CD14-positive monocyte (primary cell): ENCODE data around the gene RPTOR. TPM values are rescaled to one million over a fixed set of nuclear protein-coding genes. Genes with fewer than 3 reads are reported as not detected.

Experiments
- DNase-seq, 3 donors: peaks; one replicate each; pipeline ENCODE4 v3.0.0-alpha.2; 2011 to 2022
- H2AFZ ChIP-seq: 2 replicates; pipeline ENCODE4 v1.6.0; 2012; ENCODE audit warnings: mild to moderate bottlenecking, low read depth, low read length, inconsistent platforms; ENCODE audit not compliant: insufficient read depth, poor library complexity, severe bottlenecking
- H3K27ac ChIP-seq, 2 donors: 1 replicate in 1 of 2; 2 replicates in 1 of 2; pipeline ENCODE4 v1.5.1; 2012 to 2013; ENCODE audit warnings: low read length in 2 of 2, control low read depth in 1 of 2, inconsistent platforms in 1 of 2, low read depth in 1 of 2, mild to moderate bottlenecking in 1 of 2
- H3K27me3 ChIP-seq, 2 donors: one replicate each; pipeline versions ENCODE4 v1.6.0 to v1.6.1; 2011 to 2013; ENCODE audit warnings: low read length in 2 of 2; ENCODE audit not compliant: control insufficient read depth in 2 of 2, insufficient read depth in 2 of 2
- H3K36me3 ChIP-seq, 2 donors: replicated peaks in 1 of 2; 1 replicate in 1 of 2; 2 replicates in 1 of 2; pipeline versions ENCODE4 v1.5.1 to v1.6.1; 2012 to 2013; ENCODE audit warnings: low read length in 2 of 2, control low read depth in 1 of 2, inconsistent platforms in 1 of 2, mild to moderate bottlenecking in 1 of 2; ENCODE audit not compliant: insufficient read depth in 2 of 2, control insufficient read depth in 1 of 2
- H3K4me1 ChIP-seq, 2 donors: 1 replicate in 1 of 2; 2 replicates in 1 of 2; pipeline versions ENCODE4 v1.5.1 to v1.6.1; 2012 to 2013; ENCODE audit warnings: low read length in 2 of 2, control low read depth in 1 of 2, inconsistent platforms in 1 of 2, mild to moderate bottlenecking in 1 of 2, moderate library complexity in 1 of 2; ENCODE audit not compliant: insufficient read depth in 2 of 2, control insufficient read depth in 1 of 2
- H3K4me2 ChIP-seq: replicated peaks from 2 replicates; pipeline ENCODE3; 2012; ENCODE audit warnings: low read length, moderate library complexity, mild to moderate bottlenecking; ENCODE audit not compliant: poor library complexity, severe bottlenecking; ENCODE audit errors: extremely low read depth
- H3K4me3 ChIP-seq, 3 experiments: fragments of 200-600 bp in 1 of 3; sonication (generic) in 1 of 3; replicated peaks in 1 of 3; 1 replicate in 2 of 3; 2 replicates in 1 of 3; pipeline ENCODE4 v1.5.1; 2011 to 2013; ENCODE audit warnings: low read length in 3 of 3, mild to moderate bottlenecking in 3 of 3, control low read depth in 2 of 3, low read depth in 2 of 3, inconsistent platforms in 1 of 3, moderate library complexity in 1 of 3
- H3K79me2 ChIP-seq: 2 replicates; pipeline ENCODE4 v1.6.0; 2012; ENCODE audit warnings: mild to moderate bottlenecking, control low read depth, inconsistent platforms, low read length, moderate library complexity; ENCODE audit not compliant: insufficient read depth
- H3K9ac ChIP-seq: 2 replicates; pipeline ENCODE4 v1.6.0; 2017; ENCODE audit warnings: low read length, mild to moderate bottlenecking; ENCODE audit not compliant: insufficient read depth, poor library complexity, severe bottlenecking
- H3K9me3 ChIP-seq, 2 donors: replicated peaks in 1 of 2; 1 replicate in 1 of 2; 2 replicates in 1 of 2; pipeline versions ENCODE4 v1.5.1 to v1.6.1; 2012 to 2013; ENCODE audit warnings: low read length in 2 of 2, control low read depth in 1 of 2; ENCODE audit not compliant: control insufficient read depth in 1 of 2, insufficient read depth in 1 of 2
- H4K20me1 ChIP-seq: 2 replicates; pipeline ENCODE4 v1.6.0; 2012; ENCODE audit warnings: mild to moderate bottlenecking, low read length, control low read depth, moderate library complexity; ENCODE audit not compliant: insufficient read depth
- H3K27ac Mint-ChIP-seq, 7 donors: one replicate each; pipeline ENCODE4 v1.8.0; 2020; ENCODE audit warnings: mild to moderate bottlenecking in 7 of 7, mixed read lengths in 7 of 7, moderate library complexity in 6 of 7, inconsistent platforms in 2 of 7
- H3K27me3 Mint-ChIP-seq, 3 donors: one replicate each; pipeline ENCODE4 v1.8.0; 2021 to 2022; ENCODE audit warnings: low read depth in 3 of 3, mild to moderate bottlenecking in 3 of 3, mixed read lengths in 3 of 3, moderate library complexity in 3 of 3, inconsistent platforms in 1 of 3
- H3K36me3 Mint-ChIP-seq, 2 donors: one replicate each; pipeline ENCODE4 v1.8.0; 2020; ENCODE audit warnings: mixed read lengths in 2 of 2, inconsistent platforms in 1 of 2, mild to moderate bottlenecking in 1 of 2
- H3K4me1 Mint-ChIP-seq: one replicate; pipeline ENCODE4 v1.8.0; 2020; ENCODE audit warnings: mild to moderate bottlenecking, mixed read lengths
- H3K4me3 Mint-ChIP-seq, 2 donors: one replicate each; pipeline ENCODE4 v1.8.0; 2020; ENCODE audit warnings: mild to moderate bottlenecking in 2 of 2, mixed read lengths in 2 of 2, moderate library complexity in 1 of 2
- H3K9me3 Mint-ChIP-seq, 7 donors: one replicate each; pipeline ENCODE4 v1.8.0; 2020 to 2022; ENCODE audit warnings: mixed read lengths in 7 of 7, mild to moderate bottlenecking in 6 of 7, moderate library complexity in 6 of 7, inconsistent platforms in 2 of 7
- CTCF ChIP-seq: fragments of 200-600 bp; IDR thresholded peaks from one replicate; pipeline ENCODE4 v1.8.0; 2022; ENCODE audit warnings: antibody characterized with exemption, mild to moderate bottlenecking
- WGBS: methylation state at CpG from one replicate; pipeline ENCODE4 v1.1.5; 2013; ENCODE audit warnings: missing lambda C conversion rate; ENCODE audit not compliant: insufficient coverage; 5-methylcytosine and 5-hydroxymethylcytosine counted together
- intact Hi-C, 2 donors: fragments of 100-400 bp; cut with micrococcal nuclease; formaldehyde crosslinking; loops; one replicate each; pipeline versions ENCODE4 v1.15.0 to v1.15.1; 2023
- polyA plus RNA-seq, 3 donors: library from polyadenylated mRNA; depleted of rRNA in 1 of 3; unstranded in 2 of 3; stranded (reverse) in 1 of 3; fragments of 300-500 nt in 2 of 3; fragments of >200 nt in 1 of 3; fragmentation: Illumina TruSeq in 2 of 3; gene quantifications; 1 replicate in 2 of 3; 2 replicates in 1 of 3; pipeline ENCODE4 v1.2.3, GENCODE V29; 2012 to 2021

RPTOR gene
- polyA plus RNA-seq, 3 donors = 1.1 to 8.7 (median 2.6) TPM

GRCh38 chr17:80839970-80840369, 295.3 kb downstream of the RPTOR start:
- no peaks in the 10 kb centered on the region for H3K9me3 Mint-ChIP-seq
- no peaks in the 10 kb centered on the region for H3K27me3 Mint-ChIP-seq
- no peaks in the 10 kb centered on the region for H3K9me3 ChIP-seq
- no peak overlapping the region for H3K4me2 ChIP-seq
- H3K36me3 Mint-ChIP-seq = peaks cover 18 to 24% of the 10 kb centered on the region in 2 donors
- H3K4me3 ChIP-seq = no peak overlapping the region
- 95% methylated on average over 13 of the region's 15 CpGs for WGBS
- H2AFZ ChIP-seq = no peak overlapping the region
- DNase-seq = no peak
- intact Hi-C loops = no loop called here
- H3K4me1 ChIP-seq = no peaks in the 10 kb centered on the region
- H3K36me3 ChIP-seq = peaks cover 8 to 18% of the 10 kb centered on the region in 2 donors
- H3K27ac Mint-ChIP-seq = no peak overlapping the region
- H3K79me2 ChIP-seq = no peaks in the 10 kb centered on the region
- no peak overlapping the region for H3K4me3 Mint-ChIP-seq
- H4K20me1 ChIP-seq = no peaks in the 10 kb centered on the region
- H3K27me3 ChIP-seq = no peaks in the 10 kb centered on the region
- H3K9ac ChIP-seq = no peak overlapping the region
- TF ChIP-seq CTCF = no peak
- H3K4me1 Mint-ChIP-seq = no peaks in the 10 kb centered on the region
- no peak overlapping the region for H3K27ac ChIP-seq

- WGBS = 97% methylated on average over 14 of the region's 15 CpGs
- Histone ChIP-seq H4K20me1 (no peaks in the 10 kb centered on the region), H3K9me3 (no peaks in the 10 kb centered on the region), H2AFZ (no peak overlapping the region), H3K4me3 (no peak overlapping the region), H3K27me3 (no peaks in the 10 kb centered on the region), H3K4me1 (no peaks in the 10 kb centered on the region), H3K9ac (no peak overlapping the region), H3K4me2 (no peak overlapping the region), H3K79me2 (no peaks in the 10 kb centered on the region), H3K36me3 (peaks cover 17 to 33% of the 10 kb centered on the region in 2 donors), H3K27ac (no peak overlapping the region)
- H3K27ac Mint-ChIP-seq = no peak overlapping the region
- H3K27me3 Mint-ChIP-seq = peaks cover 0 to 3% (median 0%) of the 10 kb centered on the region in 3 donors
- DNase-seq = no peak
- no peak overlapping the region for H3K4me3 Mint-ChIP-seq
- peaks cover 4% of the 10 kb centered on the region for H3K4me1 Mint-ChIP-seq
- TF ChIP-seq CTCF = no peak
- H3K36me3 Mint-ChIP-seq = peaks cover 29 to 36% of the 10 kb centered on the region in 2 donors
- H3K9me3 Mint-ChIP-seq = peaks cover 0 to 3% (median 0%) of the 10 kb centered on the region in 7 donors
- intact Hi-C loops = no loop called here
Observed at GRCh38 chr17:80842456-80843013, 297.9 kb downstream of the RPTOR start.
